Right atrium auricular region (tissue), 2 donors: ENCODE measurements around the gene CERK. TPM values are rescaled to one million over a fixed set of nuclear protein-coding genes. Genes with fewer than 3 reads are reported as not detected.

Experiments used
- DNase-seq: peaks from one replicate; pipeline ENCODE4 v3.0.0-alpha.2; 2019; ENCODE audit warnings: low spot score
- H3K27ac ChIP-seq, 2 donors: fragments of 200-600 bp; sonication (generic); 1 replicate in 1 of 2; 2 replicates in 1 of 2; pipeline ENCODE4 v1.5.1; 2016 to 2019
- H3K27me3 ChIP-seq, 2 donors: fragments of 200-600 bp; sonication (generic); one replicate each; pipeline versions ENCODE4 v1.5.1 to v1.6.0; 2017 to 2019
- H3K36me3 ChIP-seq: fragments of 200-600 bp; sonication (generic); one replicate; pipeline ENCODE4 v1.5.1; 2016
- H3K4me1 ChIP-seq, 2 donors: fragments of 200-600 bp; sonication (generic); one replicate each; pipeline versions ENCODE4 v1.5.1 to v1.6.0; 2017 to 2019
- H3K4me3 ChIP-seq, 2 donors: fragments of 200-600 bp; sonication (generic); 1 replicate in 1 of 2; 2 replicates in 1 of 2; pipeline ENCODE4 v1.5.1; 2017 to 2019; ENCODE audit warnings: mild to moderate bottlenecking in 1 of 2, moderate library complexity in 1 of 2
- H3K9me3 ChIP-seq, 2 donors: fragments of 200-600 bp; sonication (generic); one replicate each; pipeline ENCODE4 v1.5.1; 2019
- total RNA-seq, 2 donors: library from RNA; depleted of rRNA; stranded (reverse); fragments of >200 nt; gene quantifications; one replicate each; pipeline ENCODE4 v1.1.0, GENCODE V29; 2016
- TF ChIP-seq, protein P1 (sequence below), 2 donors: fragments of 200-600 bp; sonication (generic); IDR thresholded peaks; one replicate each; pipeline ENCODE4 v1.5.1; 2019; ENCODE audit warnings: antibody characterized with exemption in 2 of 2

The CERK gene
- total RNA-seq, 2 donors from 2014 or later = 46.0 to 59.8 TPM

DNA sequence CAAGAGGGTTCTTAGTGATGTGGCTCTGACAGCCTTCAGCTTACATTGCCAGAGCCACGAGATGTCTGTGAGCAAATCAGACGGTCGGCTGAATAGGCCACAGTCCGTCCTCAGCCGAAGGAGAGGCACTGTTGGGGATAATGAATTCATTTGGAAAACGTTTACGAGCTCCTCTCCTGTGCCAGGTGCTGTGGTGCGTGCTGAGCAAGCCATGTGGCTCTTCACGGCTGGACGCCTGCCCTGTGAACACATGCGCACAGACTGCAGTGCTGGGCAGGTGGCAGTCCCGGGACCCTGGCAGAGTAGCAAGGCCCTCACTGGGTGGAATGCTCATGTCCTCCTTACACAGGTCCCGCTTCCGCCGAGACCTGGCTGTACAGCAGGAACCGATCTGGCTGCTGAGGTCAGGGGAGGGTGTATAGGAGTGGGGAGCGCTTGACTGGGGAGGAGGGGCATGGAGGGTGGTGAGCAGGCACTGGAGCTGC is 31.2 kb upstream of the CERK start:
- Histone ChIP-seq H3K9me3 (no peaks in the 10 kb centered on the region), H3K27ac (peak overlapping the region; percentile 76 to 83), H3K4me3 (no peak overlapping the region), H3K36me3 (no peaks in the 10 kb centered on the region), H3K4me1 (peaks cover 0 to 53% of the 10 kb centered on the region in 2 donors), H3K27me3 (no peaks in the 10 kb centered on the region)
- TF ChIP-seq, protein P1, sequence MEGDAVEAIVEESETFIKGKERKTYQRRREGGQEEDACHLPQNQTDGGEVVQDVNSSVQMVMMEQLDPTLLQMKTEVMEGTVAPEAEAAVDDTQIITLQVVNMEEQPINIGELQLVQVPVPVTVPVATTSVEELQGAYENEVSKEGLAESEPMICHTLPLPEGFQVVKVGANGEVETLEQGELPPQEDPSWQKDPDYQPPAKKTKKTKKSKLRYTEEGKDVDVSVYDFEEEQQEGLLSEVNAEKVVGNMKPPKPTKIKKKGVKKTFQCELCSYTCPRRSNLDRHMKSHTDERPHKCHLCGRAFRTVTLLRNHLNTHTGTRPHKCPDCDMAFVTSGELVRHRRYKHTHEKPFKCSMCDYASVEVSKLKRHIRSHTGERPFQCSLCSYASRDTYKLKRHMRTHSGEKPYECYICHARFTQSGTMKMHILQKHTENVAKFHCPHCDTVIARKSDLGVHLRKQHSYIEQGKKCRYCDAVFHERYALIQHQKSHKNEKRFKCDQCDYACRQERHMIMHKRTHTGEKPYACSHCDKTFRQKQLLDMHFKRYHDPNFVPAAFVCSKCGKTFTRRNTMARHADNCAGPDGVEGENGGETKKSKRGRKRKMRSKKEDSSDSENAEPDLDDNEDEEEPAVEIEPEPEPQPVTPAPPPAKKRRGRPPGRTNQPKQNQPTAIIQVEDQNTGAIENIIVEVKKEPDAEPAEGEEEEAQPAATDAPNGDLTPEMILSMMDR (IDR thresholded peaks at IDR 0.05) = no peak
- no peak for DNase-seq

- Histone ChIP-seq H3K4me1 (peaks cover 0 to 52% of the 10 kb centered on the region in 2 donors), H3K4me3 (no peak overlapping the region), H3K27ac (peak overlapping the region; percentile 76 to 83), H3K9me3 (no peaks in the 10 kb centered on the region), H3K36me3 (no peaks in the 10 kb centered on the region), H3K27me3 (no peaks in the 10 kb centered on the region)
- TF ChIP-seq, protein P1 (IDR thresholded peaks at IDR 0.05) = no peak
- DNase-seq = no peak
These were observed 29.4 kb upstream of the CERK start for GRCh38 chr22:46767249-46767985.

DNA sequence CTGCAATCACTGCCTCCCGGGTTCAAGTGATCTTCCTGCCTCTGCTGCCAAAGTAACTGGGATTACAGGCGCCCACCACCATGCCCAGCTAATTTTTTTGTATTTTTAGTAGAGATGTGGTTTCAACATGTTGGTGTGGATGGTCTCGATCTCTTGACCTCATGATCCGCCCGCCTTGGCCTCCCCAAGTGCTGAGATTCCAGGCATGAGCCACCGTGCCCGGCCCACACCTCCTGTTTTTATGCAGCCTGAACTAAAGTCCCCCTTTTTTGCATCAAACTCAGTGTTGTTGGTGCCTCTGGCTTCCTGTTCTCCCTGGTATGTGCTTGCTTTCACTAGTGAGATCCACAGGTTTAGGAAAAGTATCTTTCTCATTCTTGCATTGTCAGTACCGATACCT is 28.6 kb upstream of the CERK start:
- H3K36me3 ChIP-seq = no peaks in the 10 kb centered on the region
- H3K9me3 ChIP-seq = no peaks in the 10 kb centered on the region
- H3K4me3 ChIP-seq = no peak overlapping the region
- no peaks in the 10 kb centered on the region for H3K27me3 ChIP-seq
- peaks cover 0 to 56% of the 10 kb centered on the region in 2 donors for H3K4me1 ChIP-seq
- no peak overlapping the region for H3K27ac ChIP-seq
- DNase-seq = no peak
- TF ChIP-seq, protein P1 (IDR thresholded peaks at IDR 0.05) = no peak

DNA sequence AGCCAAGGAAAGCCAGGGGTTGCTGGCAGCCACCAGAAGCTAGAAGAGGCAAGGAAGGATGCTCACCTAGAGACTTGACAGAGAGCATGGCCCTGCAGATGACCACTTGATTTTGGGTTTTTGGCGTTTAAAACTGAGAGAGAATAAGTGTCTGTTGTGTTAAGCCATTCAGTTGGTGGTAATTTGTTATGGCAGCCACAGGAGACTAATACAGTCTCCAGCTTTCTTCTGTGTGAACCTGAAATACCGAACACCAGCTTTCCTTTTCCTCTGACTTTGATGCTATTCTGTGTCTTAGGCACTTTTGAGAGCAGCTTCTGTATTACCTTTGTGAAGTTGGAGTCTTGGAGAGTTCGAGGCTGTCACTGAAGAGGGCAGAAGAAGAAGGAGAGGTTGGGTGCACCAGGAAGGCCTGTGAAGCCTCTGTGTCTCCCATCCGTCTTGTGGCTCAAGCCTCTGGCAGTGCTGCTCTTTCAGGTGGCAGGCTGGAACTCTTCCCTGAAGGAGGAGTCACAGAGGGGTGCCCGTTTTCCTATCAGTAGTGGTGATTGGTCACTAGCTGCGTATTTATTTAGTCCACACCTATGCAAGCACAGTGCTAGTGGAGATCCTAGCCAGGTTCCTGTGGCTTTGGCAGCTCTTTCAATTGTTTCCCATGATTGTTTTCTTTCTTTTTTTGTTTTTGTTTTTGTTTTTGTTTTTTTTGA is 26.9 kb upstream of the CERK start:
- TF ChIP-seq, protein P1 (IDR thresholded peaks at IDR 0.05) = no peak
- DNase-seq = no peak
- H3K27ac ChIP-seq = no peak overlapping the region
- H3K36me3 ChIP-seq = no peaks in the 10 kb centered on the region
- peaks cover 0 to 57% of the 10 kb centered on the region in 2 donors for H3K4me1 ChIP-seq
- H3K27me3 ChIP-seq = no peaks in the 10 kb centered on the region
- no peaks in the 10 kb centered on the region for H3K9me3 ChIP-seq
- H3K4me3 ChIP-seq = no peak overlapping the region

DNA sequence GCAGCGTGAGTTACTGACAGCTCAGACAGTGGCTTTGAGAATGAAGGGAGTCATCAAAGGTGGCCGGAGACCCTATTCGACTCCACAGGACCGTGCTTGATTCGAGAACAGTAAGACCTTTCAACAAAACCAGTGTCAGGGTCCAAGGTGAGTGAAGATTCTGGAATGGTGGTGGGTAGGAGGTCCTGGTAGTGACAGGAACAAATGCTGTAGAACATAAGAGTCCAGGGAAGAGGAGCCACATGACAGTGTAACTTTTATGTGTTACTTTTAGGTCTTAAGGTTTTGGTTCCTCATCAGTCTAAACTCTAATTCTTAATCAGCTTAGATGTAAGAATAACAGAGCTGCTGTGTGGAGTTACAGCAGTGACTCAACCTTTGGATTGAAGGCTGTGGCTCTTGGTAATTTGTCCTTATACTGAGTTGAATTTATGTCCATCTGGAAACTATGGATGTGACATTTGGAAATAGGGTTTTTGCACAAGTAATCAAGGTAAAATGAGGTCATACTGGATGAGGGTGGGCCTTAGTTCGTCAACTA is 26.2 kb upstream of the CERK start:
- Histone ChIP-seq H3K36me3 (no peaks in the 10 kb centered on the region), H3K27me3 (no peaks in the 10 kb centered on the region), H3K4me3 (no peak overlapping the region), H3K9me3 (no peaks in the 10 kb centered on the region), H3K27ac (peak overlapping the region in 1 of 2 donors; percentile 95), H3K4me1 (peaks cover 0 to 52% of the 10 kb centered on the region in 2 donors)
- DNase-seq = no peak
- TF ChIP-seq, protein P1 (IDR thresholded peaks at IDR 0.05) = no peak
